Testis (tissue), 2 donors: ENCODE results near the gene TCF4.

Experiments
- CTCF ChIP-seq, 3 experiments: fragments of 450-650 bp in 2 of 3; fragments of 200-600 bp in 1 of 3; sonication (generic) in 1 of 3; IDR thresholded peaks; one replicate each; pipeline ENCODE4 v1.5.1; 2016 to 2019; ENCODE audit warnings: antibody characterized with exemption in 3 of 3, mild to moderate bottlenecking in 2 of 3, moderate library complexity in 1 of 3
- POLR2A ChIP-seq: fragments of 450-650 bp; IDR thresholded peaks from one replicate; pipeline ENCODE4 v1.6.1; 2017; ENCODE audit warnings: antibody characterized with exemption, mild to moderate bottlenecking, moderate library complexity

GRCh38 chr18:55339990-55340389 lies 248.0 kb downstream of the TCF4 start:
- no peak for TF ChIP-seq CTCF (IDR thresholded peaks at IDR 0.05)
- no peak for TF ChIP-seq POLR2A
